ENCODE data around the gene PRKACG. TPM values are rescaled to one million over a fixed set of nuclear protein-coding genes. Genes with fewer than 3 reads are reported as not detected.

The PRKACG gene
- total RNA-seq, 4 donors from 2014 or later, result not detected

GRCh38 chr9:69018737-69019136 is 4.8 kb upstream of the PRKACG start:
- H3K36me3 ChIP-seq, result no peaks in the 10 kb centered on the region
- no peak for TF ChIP-seq POLR2A (IDR thresholded peaks at IDR 0.05)
- TF ChIP-seq CTCF (IDR thresholded peaks at IDR 0.05), result no peak
- no peaks in the 10 kb centered on the region for H3K9me3 ChIP-seq
- H3K4me1 ChIP-seq, result no peaks in the 10 kb centered on the region
- no peaks in the 10 kb centered on the region for H3K27me3 ChIP-seq
- no peak for DNase-seq
- 73% methylated on average over 5 of the region's 5 CpGs for WGBS, 2 donors
- intact Hi-C loops (cut with DNase I), result no loop called here
- no peak overlapping the region for H3K4me3 ChIP-seq (replicated peaks in 1 of 3)
- no peak overlapping the region for H3K27ac ChIP-seq

GRCh38 chr9:69016191-69017096 is 2.5 kb upstream of the PRKACG start:
- H3K4me3 ChIP-seq (replicated peaks in 1 of 3), result no peak overlapping the region
- no peaks in the 10 kb centered on the region for H3K27me3 ChIP-seq
- no peak overlapping the region for H3K27ac ChIP-seq
- WGBS, 2 donors, result 82% methylated on average over 5 of the region's 5 CpGs
- intact Hi-C loops (cut with DNase I), result no loop called here
- no peaks in the 10 kb centered on the region for H3K36me3 ChIP-seq
- TF ChIP-seq CTCF (IDR thresholded peaks at IDR 0.05) (no peak), POLR2A (IDR thresholded peaks at IDR 0.05) (no peak)
- no peak for DNase-seq
- H3K9me3 ChIP-seq, result no peaks in the 10 kb centered on the region
- H3K4me1 ChIP-seq, result no peaks in the 10 kb centered on the region

GRCh38 chr9:69013382-69013727 is 558 bp downstream of the PRKACG start:
- H3K27ac ChIP-seq, result no peak overlapping the region
- TF ChIP-seq POLR2A (IDR thresholded peaks at IDR 0.05) (no peak), CTCF (IDR thresholded peaks at IDR 0.05) (no peak)
- H3K4me1 ChIP-seq, result no peaks in the 10 kb centered on the region
- WGBS, 2 donors, result 96 to 98% methylated on average over 24 to 26 of the region's 26 CpGs
- no peak overlapping the region for H3K4me3 ChIP-seq (replicated peaks in 1 of 3)
- DNase-seq, result no peak
- no peaks in the 10 kb centered on the region for H3K36me3 ChIP-seq
- intact Hi-C loops (cut with DNase I), result no loop called here
- no peaks in the 10 kb centered on the region for H3K27me3 ChIP-seq
- no peaks in the 10 kb centered on the region for H3K9me3 ChIP-seq

GRCh38 chr9:69012696-69013381 is 1.1 kb downstream of the PRKACG start:
- intact Hi-C loops (cut with DNase I), result no loop called here
- no peaks in the 10 kb centered on the region for H3K9me3 ChIP-seq
- 74 to 85% methylated on average over 11 to 16 of the region's 18 CpGs for WGBS, 2 donors
- H3K4me1 ChIP-seq, result no peaks in the 10 kb centered on the region
- no peak overlapping the region for H3K27ac ChIP-seq
- no peaks in the 10 kb centered on the region for H3K36me3 ChIP-seq
- no peak overlapping the region for H3K4me3 ChIP-seq (replicated peaks in 1 of 3)
- DNase-seq, result no peak
- no peaks in the 10 kb centered on the region for H3K27me3 ChIP-seq
- TF ChIP-seq CTCF (IDR thresholded peaks at IDR 0.05) (no peak), POLR2A (IDR thresholded peaks at IDR 0.05) (no peak)

- WGBS, 2 donors, result 74 to 82% methylated on average over 1 of the region's 1 CpG
Observed at GRCh38 chr9:69009708-69010107, 4.2 kb downstream of the PRKACG start.

More at GRCh38 chr9:69009708-69010107, 4.2 kb downstream of the PRKACG start:
- no peak overlapping the region for H3K4me3 ChIP-seq (replicated peaks in 1 of 3)
- no peaks in the 10 kb centered on the region for H3K4me1 ChIP-seq
- H3K27ac ChIP-seq, result no peak overlapping the region
- H3K27me3 ChIP-seq, result no peaks in the 10 kb centered on the region
- H3K9me3 ChIP-seq, result no peaks in the 10 kb centered on the region
- DNase-seq, result no peak
- H3K36me3 ChIP-seq, result no peaks in the 10 kb centered on the region
- TF ChIP-seq POLR2A (IDR thresholded peaks at IDR 0.05) (no peak), CTCF (IDR thresholded peaks at IDR 0.05) (no peak)
- intact Hi-C loops (cut with DNase I), result no loop called here

All from thyroid gland (tissue), 4 donors.